GM18511 (cell line): ENCODE results near the gene HAGHL.

ENCODE experiments used
- ATAC-seq: cut with Tn5 transposase; IDR thresholded peaks from one replicate; pipeline ENCODE4 v1.9.1; 2021; ENCODE audit warnings: mild to moderate bottlenecking, moderate library complexity; ENCODE audit not compliant: unreplicated experiment

Gene HAGHL

DNA sequence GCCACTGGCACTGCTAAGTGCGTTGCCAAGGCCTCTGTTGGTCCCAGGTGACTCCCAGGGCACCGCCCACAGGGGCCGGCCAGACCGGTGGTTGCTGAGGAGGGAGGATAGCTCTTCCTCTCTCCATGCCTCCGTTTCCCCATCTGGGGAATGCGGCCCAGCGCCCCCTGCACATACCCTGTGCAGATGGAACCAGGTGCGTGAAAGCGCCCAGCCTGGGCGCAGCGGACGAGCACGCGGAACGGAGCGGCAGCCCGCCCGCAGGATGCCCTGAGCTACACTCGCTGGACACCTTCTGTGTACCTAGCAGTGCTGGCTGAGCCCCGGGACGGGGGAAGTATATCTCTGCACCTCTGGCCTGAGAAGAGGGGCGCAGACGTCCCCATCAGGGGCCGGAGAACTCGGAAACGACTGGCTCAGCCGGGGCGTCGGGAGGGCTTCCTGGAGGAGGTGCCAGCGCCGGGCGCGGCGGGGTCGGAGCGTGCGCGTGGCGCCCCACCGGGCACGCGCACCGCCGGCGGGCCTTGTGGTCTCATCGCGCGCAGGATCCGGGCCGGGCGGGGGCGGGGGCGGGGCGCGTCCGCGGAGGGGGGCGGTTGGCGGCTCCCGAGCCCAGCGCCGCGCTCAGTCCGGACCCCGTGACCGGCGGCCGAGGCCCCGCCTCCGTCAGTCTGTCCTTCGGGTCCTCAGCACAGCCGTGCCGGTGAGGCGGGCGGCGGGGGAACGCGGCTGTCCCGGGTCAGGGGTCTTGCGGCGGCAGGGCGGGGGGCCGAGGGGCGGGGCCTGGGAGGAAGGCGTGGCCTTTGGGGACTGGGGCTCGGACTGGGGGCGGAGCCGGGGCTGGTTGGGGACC is at the start of gene HAGHL, which contains the start of gene CCDC78:
Gene HAGHL (plus strand): TSS at position 669 of the 853 bp plus-strand sequence. CDS start 404 bp downstream, outside the sequence.
Gene CCDC78 (minus strand): TSS at position 6 of the 853 bp plus-strand sequence. CDS start 76 bp downstream, outside the sequence.
- ATAC-seq, result no peak

- no peak for ATAC-seq
Observed at GRCh38 chr16:677316-678190, 49.4 kb upstream of the HAGHL start.

DNA sequence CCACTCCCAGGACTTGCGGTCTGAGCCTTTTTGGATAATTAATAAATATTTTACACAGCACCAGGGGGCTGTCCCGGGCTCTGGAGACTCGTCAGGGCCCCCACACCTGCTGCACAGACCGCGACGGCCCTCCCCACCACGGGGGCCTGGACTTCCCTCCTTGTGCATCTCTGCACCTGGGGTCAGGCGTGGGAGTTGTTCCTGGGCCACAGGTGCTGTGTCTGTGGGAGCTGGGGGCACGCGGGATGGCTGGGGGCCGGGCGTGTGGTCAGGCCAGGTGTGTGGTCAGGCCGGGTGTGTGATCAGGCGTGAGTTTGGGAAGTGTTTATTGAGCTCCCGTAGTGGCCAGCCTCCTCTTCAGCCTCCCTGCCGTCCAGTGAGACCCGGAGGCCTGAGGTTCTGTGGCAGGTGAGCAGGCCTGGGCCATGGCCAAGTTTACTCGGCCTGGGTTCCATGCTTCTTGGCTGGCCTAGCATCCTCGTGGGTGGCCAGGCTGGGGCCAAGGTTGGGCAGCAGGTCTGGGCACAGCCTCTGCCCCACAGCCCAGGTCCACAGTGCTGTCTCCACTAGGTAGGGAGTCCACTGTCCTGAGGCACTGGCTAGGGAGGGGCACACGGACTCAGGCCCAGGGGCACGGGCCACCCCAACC is 48.6 kb upstream of the HAGHL start:
- no peak for ATAC-seq

DNA sequence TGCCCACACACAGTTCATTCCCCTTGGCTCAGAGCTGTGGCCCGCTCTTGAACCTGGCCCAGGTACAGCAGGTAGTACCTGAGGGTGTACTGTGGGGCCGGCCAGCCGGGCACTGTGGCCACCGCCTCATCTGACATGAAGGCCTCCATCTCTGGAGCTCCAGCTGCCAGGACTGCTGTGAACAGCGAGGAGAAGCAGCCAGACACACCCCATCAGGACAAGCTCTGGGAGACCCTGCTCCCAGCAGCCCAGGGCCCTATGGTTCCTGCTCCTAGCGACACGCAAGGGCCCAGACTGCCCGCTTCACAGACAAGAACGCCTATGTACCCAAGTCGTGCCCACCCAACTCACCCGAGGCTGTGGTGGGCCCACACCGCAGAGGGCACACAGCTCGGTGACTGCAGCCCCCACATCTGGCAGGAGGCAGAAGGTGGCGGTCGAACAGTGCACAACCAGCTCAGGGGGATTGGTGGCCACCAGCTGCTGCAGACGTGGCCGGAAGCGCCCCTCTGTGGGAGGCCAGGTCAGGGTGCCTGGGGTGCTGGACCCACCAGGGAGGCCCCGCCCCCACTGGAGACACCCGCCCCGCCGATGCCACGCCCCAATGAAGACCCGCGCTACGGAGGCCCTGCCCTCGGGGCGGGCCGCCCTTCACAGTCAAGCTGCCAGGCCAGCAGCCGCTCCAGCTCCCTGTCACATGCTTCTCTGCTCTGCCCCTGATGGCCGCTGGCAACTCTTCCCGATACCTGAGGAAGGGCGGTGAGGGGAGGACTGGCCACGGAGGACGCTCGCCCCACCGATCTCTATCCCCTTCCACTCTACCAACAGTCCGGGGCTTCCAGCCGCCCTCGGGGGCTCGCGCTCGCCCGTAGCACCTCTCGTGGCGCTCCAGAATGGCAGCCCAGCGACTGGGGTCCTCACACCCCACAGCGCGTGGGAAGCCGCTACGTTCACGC is 47.8 kb upstream of the HAGHL start:
- ATAC-seq, result no peak

DNA sequence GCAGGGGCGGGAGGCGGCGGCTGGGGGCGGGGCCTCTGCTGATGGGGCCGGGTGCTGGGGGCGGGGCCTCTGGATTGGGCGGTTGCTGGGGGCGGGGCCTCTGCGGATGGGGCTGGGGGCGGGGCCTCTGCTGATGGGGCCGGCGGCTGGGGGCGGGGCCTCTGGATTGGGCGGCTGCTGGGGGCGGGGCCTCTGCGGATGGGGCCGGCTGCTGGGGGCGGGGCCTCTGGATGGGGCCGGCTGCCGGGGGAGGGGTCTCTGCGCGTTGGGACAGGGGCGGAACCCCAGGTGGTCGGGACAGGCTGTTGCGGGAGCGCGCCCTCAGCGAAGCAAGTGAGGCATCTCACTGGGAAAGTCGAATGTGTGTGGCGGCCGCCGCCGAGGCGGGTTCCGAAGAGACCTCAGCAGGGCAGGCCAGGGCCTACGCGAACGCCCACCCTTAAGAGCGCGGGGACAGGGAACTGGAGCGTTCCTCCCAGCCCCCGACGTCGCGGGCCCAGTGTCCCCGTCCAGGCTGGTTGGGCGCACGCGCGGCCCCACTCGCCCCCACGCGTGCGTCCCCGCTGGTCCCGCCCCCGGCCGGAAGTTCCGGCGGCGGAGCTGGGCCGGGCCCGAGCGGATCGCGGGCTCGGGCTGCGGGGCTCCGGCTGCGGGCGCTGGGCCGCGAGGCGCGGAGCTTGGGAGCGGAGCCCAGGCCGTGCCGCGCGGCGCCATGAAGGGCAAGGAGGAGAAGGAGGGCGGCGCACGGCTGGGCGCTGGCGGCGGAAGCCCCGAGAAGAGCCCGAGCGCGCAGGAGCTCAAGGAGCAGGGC is 46.9 kb upstream of the HAGHL start, which contains the start of gene STUB1:
Gene STUB1 (plus strand): TSS at position 597 of the 811 bp plus-strand sequence. CDS start 116 bp downstream, at position 713.
- ATAC-seq, result peak; percentile 51

- no peak for ATAC-seq
Observed at GRCh38 chr16:680625-680945, 46.3 kb upstream of the HAGHL start.

GRCh38 chr16:680967-681745 is 45.8 kb upstream of the HAGHL start:
- ATAC-seq, result no peak

DNA sequence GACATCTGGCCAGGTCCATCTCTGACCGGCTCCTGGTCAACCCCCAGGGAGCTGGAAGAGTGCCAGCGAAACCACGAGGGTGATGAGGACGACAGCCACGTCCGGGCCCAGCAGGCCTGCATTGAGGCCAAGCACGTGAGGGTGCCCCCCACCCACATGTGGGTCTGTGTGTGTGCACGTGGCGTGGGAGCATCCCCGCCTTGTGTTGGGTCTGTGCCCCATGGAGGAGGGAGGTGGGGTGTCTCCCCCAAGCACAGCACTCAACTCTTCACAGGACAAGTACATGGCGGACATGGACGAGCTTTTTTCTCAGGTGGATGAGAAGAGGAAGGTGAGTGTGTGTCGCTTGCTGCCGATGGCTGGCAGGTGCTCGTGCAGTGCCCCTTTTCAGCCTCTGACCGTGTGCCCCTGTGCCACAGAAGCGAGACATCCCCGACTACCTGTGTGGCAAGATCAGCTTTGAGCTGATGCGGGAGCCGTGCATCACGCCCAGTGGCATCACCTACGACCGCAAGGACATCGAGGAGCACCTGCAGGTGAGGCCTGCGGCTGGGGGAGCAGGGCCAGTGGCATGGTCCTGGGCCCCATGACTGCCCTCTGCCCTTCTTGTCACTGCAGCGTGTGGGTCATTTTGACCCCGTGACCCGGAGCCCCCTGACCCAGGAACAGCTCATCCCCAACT is 45.0 kb upstream of the HAGHL start:
- no peak for ATAC-seq

GRCh38 chr16:682493-683395 is 44.2 kb upstream of the HAGHL start:
- ATAC-seq, result no peak

DNA sequence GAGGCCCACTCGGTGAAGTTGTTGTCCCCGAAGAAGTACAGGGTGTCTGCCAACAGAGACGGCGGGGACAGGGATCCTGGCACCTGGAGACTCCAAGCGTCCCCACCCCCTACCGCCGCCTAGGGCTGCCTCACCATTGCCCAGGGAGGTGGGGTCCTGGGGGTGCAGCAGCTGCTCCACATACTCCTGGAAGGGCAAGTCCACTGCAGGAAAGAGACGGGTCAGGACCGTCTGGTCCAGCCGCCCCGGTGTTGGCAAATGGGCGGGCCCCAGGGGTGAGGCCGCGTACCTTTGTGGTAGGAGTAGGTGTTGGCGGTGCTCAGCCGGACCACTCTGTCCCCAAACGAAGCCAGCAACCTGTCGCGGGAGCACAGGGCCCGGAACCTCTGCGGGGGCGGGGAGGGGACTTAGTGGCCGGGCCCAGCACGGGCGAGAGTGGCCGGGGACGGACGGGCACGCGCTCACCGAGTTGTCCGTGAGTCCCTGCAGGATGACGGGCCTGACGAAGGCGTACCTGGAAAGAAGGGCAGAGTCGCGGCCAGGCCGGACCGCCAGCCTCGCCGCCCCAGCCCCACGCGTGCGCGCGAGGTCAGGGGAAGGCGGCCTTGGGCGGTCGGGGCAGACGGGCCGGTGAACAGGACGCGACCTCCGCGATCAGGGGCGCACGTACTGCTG is 43.4 kb upstream of the HAGHL start:
- no peak for ATAC-seq

GRCh38 chr16:684071-684794 is 42.7 kb upstream of the HAGHL start, which contains the start of gene JMJD8:
Gene JMJD8, minus strand, starts transcription at chr16:684334. Its CDS starts 15 bp downstream, at chr16:684319.
- peak; percentile 72 for ATAC-seq

GRCh38 chr16:684961-685696 is 41.8 kb upstream of the HAGHL start:
- ATAC-seq, result no peak

GRCh38 chr16:685967-686366 is 40.9 kb upstream of the HAGHL start:
- no peak for ATAC-seq

GRCh38 chr16:686459-687260 is 40.2 kb upstream of the HAGHL start:
- no peak for ATAC-seq
